Measurements from ENCODE around the gene SHE.

Gene SHE

DNA sequence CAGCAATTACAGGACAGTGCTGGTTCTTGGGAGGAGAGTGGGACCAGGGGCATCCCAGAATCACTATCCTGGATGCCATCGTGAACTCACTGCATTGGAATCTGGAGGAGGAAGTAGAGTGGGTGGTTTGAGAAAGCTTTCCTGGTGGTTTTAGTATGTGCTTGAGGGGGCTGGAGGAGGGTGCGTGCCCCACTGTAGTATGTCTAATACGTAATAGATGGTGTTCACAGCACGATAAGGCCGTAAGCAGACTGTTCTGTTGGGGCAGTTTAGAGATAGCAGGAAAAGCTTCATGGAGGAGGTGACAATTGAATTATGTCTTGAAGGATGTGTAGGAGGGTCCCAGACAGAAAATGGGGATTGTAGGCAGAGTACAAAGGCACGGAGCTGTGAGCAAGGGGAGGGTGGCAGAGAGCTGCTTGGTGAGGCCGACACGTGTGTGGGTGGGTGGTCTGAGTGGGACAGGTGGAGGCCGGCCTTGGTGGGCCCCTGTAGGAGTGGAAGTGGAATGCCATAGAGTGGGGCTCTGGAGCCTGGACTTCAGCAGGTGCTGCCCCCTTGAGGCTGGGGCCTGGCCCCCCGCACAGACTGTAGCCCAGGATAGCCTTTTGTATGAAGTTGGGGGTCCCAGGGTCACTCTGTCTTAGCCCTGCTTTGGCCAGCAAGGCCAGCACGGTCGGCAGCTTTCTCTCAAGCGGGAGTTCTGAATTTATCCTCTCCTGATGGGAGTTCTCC is 60.0 kb downstream of the SHE start:
- DNase-seq: no peak

DNA sequence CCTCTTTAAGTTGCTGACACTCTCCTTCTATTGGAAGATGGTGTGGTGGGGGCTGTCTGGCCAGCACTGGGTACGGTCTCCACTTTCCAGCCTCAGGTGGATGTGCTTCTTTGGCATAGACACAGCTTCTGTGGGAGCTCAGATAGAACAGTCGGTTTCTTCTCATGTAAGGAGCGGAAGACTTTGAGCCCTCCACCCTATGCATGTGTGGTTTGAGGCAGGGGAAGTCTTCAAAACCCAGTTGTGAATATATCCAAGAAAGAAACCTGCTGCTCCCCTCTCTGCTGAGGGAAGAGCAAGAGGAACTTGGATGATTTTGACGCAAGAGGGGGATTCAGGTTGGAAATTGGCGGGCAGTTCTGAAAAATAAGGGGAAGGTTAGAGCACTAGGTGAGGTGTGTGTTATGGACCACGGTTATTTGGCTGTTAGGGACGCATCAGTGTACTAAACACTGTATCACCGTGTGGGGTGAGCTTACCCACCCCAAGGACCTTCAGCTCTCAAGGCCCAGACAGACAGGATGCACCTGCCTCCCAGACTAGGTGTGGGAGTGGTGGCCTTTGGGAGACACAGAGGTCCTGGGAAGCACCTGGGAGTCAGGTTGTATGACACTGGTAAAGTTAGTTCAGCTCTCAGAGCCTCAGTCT is 60.8 kb downstream of the SHE start:
- no peak for DNase-seq

DNA sequence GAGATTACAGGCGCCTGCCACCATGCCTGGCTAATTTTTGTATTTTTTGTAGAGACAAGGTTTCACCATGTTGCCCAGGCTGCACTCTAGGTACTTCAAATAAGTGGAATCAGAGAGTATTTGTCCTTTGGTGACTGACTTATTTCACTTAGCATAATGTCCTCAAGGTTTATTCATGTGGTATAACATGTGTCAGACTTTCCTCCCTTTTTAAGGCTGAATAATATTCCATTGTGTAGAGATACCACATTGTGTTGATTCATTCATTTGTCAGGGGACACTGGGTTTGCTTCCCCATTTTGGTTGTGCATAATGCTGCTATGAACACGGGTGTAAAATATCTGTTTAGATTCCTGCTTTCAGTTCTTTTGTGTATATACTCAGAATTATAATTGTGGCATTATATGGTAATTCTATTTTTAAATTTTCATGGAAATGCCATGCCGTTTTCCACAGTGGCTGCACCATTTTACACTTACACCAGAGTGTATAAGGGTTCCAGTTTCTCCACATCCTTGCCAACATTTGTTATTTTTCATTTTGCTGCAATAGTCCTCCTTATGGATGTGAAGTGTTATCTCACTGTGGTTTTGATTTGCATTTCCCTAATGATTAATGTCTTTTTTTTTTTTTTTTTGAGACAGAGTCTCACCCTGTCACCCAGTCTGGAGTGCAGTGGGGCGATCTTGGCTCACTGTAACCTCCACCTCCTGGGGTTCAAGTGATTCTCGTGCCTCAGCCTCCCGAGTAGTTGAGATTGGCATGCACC is 62.0 kb downstream of the SHE start:
- DNase-seq: no peak

DNA sequence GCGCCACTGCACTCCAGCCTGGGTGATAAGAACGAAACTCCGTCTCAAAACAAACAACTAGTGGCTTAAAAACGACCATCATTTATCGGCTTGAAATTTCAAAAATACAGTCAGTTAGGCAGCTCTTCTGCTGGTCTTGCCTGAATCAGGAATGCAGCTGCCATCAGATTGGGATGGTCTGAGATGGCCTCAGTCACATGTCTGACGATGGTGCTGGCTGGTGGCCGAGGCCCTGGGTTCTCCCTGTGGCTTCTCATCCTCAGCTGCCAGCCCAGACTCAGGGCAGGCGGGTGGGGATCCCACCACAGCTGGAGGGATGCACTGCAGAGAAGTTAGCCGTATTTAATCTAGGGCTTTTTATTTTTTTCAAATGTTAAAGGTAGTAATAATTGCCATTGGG is 65.8 kb downstream of the SHE start:
- DNase-seq: no peak

DNA sequence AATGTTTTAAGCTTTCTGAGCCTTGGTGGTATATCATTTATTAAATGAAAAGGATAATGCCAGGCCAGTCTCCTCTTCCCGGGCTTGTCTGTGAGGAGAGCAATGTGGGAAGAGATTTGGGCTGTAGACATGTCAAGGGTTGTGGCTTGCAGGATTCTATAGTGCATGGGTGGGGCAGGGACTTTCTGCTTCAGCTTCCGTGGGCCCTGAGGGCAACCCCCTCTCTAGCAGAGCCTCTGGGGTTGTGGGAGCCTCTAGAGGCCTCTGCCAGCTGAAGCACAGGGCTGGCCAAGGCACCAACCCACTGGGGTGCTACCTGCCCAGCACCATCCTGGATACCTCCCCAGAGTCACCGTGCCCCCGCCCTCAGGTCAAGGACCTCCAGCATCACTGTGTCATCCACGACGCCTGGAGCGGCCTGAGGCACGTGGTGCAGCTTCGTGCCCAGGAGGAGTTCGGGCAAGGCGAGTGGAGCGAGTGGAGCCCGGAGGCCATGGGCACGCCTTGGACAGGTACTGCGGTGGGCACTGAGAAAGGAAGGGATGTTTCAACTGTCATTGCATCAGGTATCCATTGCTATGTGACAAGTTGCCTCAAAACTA is 66.5 kb downstream of the SHE start:
- no peak for DNase-seq

DNA sequence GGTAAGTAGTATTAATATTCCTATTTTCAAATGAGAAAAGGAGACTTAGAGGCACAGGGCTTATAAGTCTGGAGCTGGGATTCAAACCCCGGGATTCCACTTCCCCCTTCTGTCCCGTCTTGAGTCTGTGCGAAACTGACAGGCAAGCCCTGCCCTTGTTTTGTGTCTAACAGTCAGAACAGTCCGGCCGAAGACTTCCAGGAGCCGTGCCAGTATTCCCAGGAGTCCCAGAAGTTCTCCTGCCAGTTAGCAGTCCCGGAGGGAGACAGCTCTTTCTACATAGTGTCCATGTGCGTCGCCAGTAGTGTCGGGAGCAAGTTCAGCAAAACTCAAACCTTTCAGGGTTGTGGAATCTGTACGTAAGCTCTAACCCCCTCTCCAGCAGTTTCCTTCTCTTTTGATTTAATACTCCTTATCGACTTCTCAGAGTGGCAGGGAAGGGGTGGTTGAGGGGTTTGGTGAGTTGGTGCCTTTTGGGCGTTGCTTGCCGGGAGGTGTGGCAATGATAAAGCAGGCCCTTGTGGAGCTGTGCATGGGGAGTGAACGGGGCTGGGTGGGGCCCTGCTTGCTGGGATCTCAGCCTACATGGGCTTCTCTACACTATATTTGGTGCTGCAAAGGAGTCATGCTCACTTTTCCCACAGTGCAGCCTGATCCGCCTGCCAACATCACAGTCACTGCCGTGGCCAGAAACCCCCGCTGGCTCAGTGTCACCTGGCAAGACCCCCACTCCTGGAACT is 67.7 kb downstream of the SHE start:
- no peak for DNase-seq

DNA sequence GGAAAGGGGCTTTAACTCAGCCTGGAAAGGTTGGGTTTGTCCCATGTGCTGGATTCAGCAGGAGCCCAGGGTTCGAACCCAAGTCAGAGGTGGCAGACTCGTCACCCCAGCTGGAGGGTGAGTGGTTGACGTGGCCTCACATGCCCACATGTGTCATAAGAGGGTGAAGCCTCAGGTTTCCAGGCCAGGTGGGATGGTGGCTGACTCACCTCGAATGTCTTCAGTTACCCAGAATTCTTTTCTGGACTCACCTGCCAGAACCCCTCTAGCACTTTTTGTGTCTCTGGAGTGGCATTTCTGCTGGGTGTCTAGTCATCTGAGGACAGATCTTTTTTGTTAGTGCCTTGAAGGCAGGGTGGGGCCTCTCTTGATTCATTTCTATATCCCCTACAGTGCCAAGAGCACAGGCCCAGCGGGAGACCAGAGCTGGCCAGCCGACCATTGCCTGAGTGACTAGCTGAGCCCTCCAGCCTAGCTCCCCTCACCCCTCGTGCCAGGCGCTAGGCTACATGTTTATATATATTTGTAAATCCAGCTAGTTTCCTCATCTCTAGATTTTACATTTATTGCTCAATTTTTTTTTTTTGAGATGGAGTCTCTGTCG is 68.9 kb downstream of the SHE start:
- no peak for DNase-seq

DNA sequence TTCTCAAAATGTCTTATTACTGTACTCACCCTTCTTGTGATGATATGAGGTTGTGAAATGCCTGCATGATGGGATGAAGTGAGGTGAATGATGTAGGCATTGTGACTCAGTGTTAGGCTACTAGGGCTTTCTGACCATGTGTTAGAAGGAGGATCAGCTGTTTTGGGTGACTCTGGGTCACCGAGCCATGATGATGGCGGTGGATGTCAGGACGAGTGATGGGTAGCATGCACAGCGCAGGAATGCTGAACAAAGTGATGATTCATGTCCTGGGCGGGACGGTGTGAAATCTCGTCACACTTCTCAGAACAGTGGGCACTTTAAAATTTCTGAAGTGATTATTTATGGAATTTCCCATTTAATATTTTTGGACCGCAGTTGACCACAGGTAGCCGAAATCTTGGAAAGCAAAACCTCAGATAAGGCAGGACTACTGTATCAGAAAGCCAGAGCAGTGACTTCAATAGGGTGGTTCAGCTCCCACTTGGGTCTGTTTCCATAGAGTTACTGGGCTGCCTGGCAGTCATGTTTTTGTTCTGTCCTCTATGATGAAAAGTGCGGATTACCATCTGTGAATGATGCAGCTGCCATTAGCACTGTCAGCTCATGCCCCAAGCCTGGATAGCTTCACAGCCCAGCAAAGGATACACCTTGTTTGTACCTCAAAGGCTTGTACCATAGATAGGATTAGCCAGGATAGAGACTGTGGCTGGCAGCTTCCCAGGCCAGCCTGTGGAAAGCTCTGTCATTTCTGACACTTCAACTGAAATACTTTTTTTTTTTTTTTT is 70.4 kb downstream of the SHE start:
- peak; percentile 73 for DNase-seq

DNA sequence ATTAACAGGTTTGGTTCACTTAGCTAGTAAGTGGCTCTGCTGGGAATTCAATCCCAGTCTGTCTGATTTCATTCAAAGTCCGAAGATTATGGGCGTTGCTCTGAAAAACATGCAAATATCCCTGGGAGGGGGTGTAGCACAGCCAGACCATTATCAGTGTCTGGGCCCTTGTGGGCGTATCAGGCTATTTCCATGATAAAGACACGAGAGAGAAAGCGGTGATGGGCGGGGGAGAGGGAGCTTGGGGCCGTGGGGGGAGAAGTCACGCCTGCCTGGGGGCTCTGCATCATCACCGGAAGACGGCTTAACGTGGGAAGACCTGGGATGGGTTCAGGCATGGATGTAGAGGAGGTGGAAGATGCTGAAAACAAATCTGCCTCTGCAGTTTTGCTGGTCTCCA is 71.3 kb downstream of the SHE start:
- no peak for DNase-seq

DNA sequence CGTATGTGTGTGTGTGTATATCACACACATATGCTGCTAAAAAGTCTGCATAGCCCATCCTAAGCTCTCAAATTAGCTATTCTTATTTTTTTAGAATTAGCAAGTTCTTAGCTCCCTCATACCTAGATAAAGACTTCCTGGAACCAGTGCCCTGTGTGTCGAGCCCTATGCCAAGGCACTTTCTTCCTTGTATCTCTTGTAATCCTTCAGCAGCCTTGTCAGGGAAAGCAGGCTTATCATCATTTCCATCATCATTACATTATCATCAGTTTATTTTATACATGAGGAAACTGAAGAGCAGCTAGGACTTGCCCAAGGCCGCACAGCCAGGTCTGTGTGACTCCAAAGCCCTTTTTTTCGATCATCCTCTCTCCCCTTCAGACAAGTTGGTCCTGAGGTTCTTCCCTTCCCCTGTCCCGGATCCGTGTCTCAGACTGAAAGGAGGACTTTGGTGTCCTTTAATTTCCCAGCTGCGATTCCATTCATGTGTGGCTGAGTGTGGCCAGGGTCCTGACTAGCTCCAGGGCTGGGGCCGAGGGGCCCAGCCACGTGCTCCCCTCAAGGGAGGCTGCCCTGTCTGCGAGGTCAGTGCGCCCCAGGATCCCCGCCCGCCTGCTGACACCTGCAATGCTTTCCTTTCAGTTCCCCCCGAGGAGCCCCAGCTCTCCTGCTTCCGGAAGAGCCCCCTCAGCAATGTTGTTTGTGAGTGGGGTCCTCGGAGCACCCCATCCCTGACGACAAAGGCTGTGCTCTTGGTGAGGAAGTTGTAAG is 72.2 kb downstream of the SHE start:
- no peak for DNase-seq

All from activated CD8-positive, alpha-beta memory T cell treated with anti-CD3 and anti-CD28 coated beads for 24 hours (primary cell).